Measurements from ENCODE around the gene TST.

Gene TST

GRCh38 chr22:37043209-37043827, 24.1 kb upstream of the TST start:
- Histone ChIP-seq H3K4me2 (ENCODE audit: low read length) (no peak overlapping the region), H3K27me3 (ENCODE audit: control insufficient read depth, insufficient read depth, low read length) (peaks cover 13% of the 10 kb centered on the region), H3K4me1 (ENCODE audit: control insufficient read depth, insufficient read depth, low read length) (peaks cover 5% of the 10 kb centered on the region), H3K9ac (ENCODE audit: low read depth, low read length) (no peak overlapping the region), H3K9me3 (replicated peaks; ENCODE audit: low read length) (no peaks in the 10 kb centered on the region), H3K36me3 (ENCODE audit: insufficient read depth, low read length) (no peaks in the 10 kb centered on the region), H3K4me3 (ENCODE audit: low read length) (no peak overlapping the region)

- peaks cover 3% of the 10 kb centered on the region for H3K4me1 ChIP-seq (ENCODE audit: control insufficient read depth, insufficient read depth, low read length)
- H3K4me2 ChIP-seq (ENCODE audit: low read length): no peak overlapping the region
- H3K4me3 ChIP-seq (ENCODE audit: low read length): no peak overlapping the region
- no peak overlapping the region for H3K9ac ChIP-seq (ENCODE audit: low read depth, low read length)
- no peaks in the 10 kb centered on the region for H3K36me3 ChIP-seq (ENCODE audit: insufficient read depth, low read length)
- H3K27me3 ChIP-seq (ENCODE audit: control insufficient read depth, insufficient read depth, low read length): peaks cover 35% of the 10 kb centered on the region
- H3K9me3 ChIP-seq (replicated peaks; ENCODE audit: low read length): no peaks in the 10 kb centered on the region
These were observed 20.2 kb upstream of the TST start for GRCh38 chr22:37039466-37039865.

GRCh38 chr22:37037669-37038068, 18.4 kb upstream of the TST start:
- no peaks in the 10 kb centered on the region for H3K9me3 ChIP-seq (replicated peaks; ENCODE audit: low read length)
- no peaks in the 10 kb centered on the region for H3K36me3 ChIP-seq (ENCODE audit: insufficient read depth, low read length)
- peaks cover 23% of the 10 kb centered on the region for H3K27me3 ChIP-seq (ENCODE audit: control insufficient read depth, insufficient read depth, low read length)
- H3K4me3 ChIP-seq (ENCODE audit: low read length): no peak overlapping the region
- H3K4me2 ChIP-seq (ENCODE audit: low read length): no peak overlapping the region
- no peak overlapping the region for H3K9ac ChIP-seq (ENCODE audit: low read depth, low read length)
- H3K4me1 ChIP-seq (ENCODE audit: control insufficient read depth, insufficient read depth, low read length): peaks cover 3% of the 10 kb centered on the region

GRCh38 chr22:37036655-37037377, 17.6 kb upstream of the TST start:
- H3K36me3 ChIP-seq (ENCODE audit: insufficient read depth, low read length): no peaks in the 10 kb centered on the region

GRCh38 chr22:37033605-37034430, 14.6 kb upstream of the TST start:
- Histone ChIP-seq H3K4me3 (ENCODE audit: low read length) (no peak overlapping the region), H3K4me2 (ENCODE audit: low read length) (no peak overlapping the region), H3K27me3 (ENCODE audit: control insufficient read depth, insufficient read depth, low read length) (peaks cover 23% of the 10 kb centered on the region), H3K4me1 (ENCODE audit: control insufficient read depth, insufficient read depth, low read length) (no peaks in the 10 kb centered on the region), H3K9ac (ENCODE audit: low read depth, low read length) (no peak overlapping the region), H3K36me3 (ENCODE audit: insufficient read depth, low read length) (peaks cover 16% of the 10 kb centered on the region), H3K9me3 (replicated peaks; ENCODE audit: low read length) (no peaks in the 10 kb centered on the region)

More at GRCh38 chr22:37036655-37037377, 17.6 kb upstream of the TST start:
- Histone ChIP-seq H3K4me3 (ENCODE audit: low read length) (no peak overlapping the region), H3K4me1 (ENCODE audit: control insufficient read depth, insufficient read depth, low read length) (peaks cover 3% of the 10 kb centered on the region), H3K9ac (ENCODE audit: low read depth, low read length) (no peak overlapping the region), H3K27me3 (ENCODE audit: control insufficient read depth, insufficient read depth, low read length) (peaks cover 23% of the 10 kb centered on the region), H3K9me3 (replicated peaks; ENCODE audit: low read length) (no peaks in the 10 kb centered on the region), H3K4me2 (ENCODE audit: low read length) (no peak overlapping the region)

GRCh38 chr22:37032535-37033460, 13.6 kb upstream of the TST start:
- H3K4me3 ChIP-seq (ENCODE audit: low read length): no peak overlapping the region
- no peak overlapping the region for H3K4me2 ChIP-seq (ENCODE audit: low read length)
- no peak overlapping the region for H3K9ac ChIP-seq (ENCODE audit: low read depth, low read length)
- H3K4me1 ChIP-seq (ENCODE audit: control insufficient read depth, insufficient read depth, low read length): no peaks in the 10 kb centered on the region
- H3K36me3 ChIP-seq (ENCODE audit: insufficient read depth, low read length): peaks cover 21% of the 10 kb centered on the region
- no peaks in the 10 kb centered on the region for H3K9me3 ChIP-seq (replicated peaks; ENCODE audit: low read length)
- peaks cover 22% of the 10 kb centered on the region for H3K27me3 ChIP-seq (ENCODE audit: control insufficient read depth, insufficient read depth, low read length)

- H3K27me3 ChIP-seq (ENCODE audit: control insufficient read depth, insufficient read depth, low read length): peaks cover 15% of the 10 kb centered on the region
- H3K9ac ChIP-seq (ENCODE audit: low read depth, low read length): no peak overlapping the region
- no peaks in the 10 kb centered on the region for H3K4me1 ChIP-seq (ENCODE audit: control insufficient read depth, insufficient read depth, low read length)
- peaks cover 27% of the 10 kb centered on the region for H3K36me3 ChIP-seq (ENCODE audit: insufficient read depth, low read length)
- H3K4me3 ChIP-seq (ENCODE audit: low read length): no peak overlapping the region
- no peak overlapping the region for H3K4me2 ChIP-seq (ENCODE audit: low read length)
- no peaks in the 10 kb centered on the region for H3K9me3 ChIP-seq (replicated peaks; ENCODE audit: low read length)
These were observed 12.9 kb upstream of the TST start for GRCh38 chr22:37032134-37032534.

GRCh38 chr22:37030560-37031281, 11.5 kb upstream of the TST start:
- peaks cover 37% of the 10 kb centered on the region for H3K36me3 ChIP-seq (ENCODE audit: insufficient read depth, low read length)
- peaks cover 5% of the 10 kb centered on the region for H3K27me3 ChIP-seq (ENCODE audit: control insufficient read depth, insufficient read depth, low read length)
- no peak overlapping the region for H3K4me3 ChIP-seq (ENCODE audit: low read length)
- no peak overlapping the region for H3K4me2 ChIP-seq (ENCODE audit: low read length)
- no peaks in the 10 kb centered on the region for H3K4me1 ChIP-seq (ENCODE audit: control insufficient read depth, insufficient read depth, low read length)
- H3K9ac ChIP-seq (ENCODE audit: low read depth, low read length): no peak overlapping the region
- no peaks in the 10 kb centered on the region for H3K9me3 ChIP-seq (replicated peaks; ENCODE audit: low read length)

- Histone ChIP-seq H3K9me3 (replicated peaks; ENCODE audit: low read length) (no peaks in the 10 kb centered on the region), H3K4me2 (ENCODE audit: low read length) (no peak overlapping the region), H3K36me3 (ENCODE audit: insufficient read depth, low read length) (peaks cover 48% of the 10 kb centered on the region), H3K9ac (ENCODE audit: low read depth, low read length) (no peak overlapping the region), H3K4me1 (ENCODE audit: control insufficient read depth, insufficient read depth, low read length) (no peaks in the 10 kb centered on the region), H3K27me3 (ENCODE audit: control insufficient read depth, insufficient read depth, low read length) (no peaks in the 10 kb centered on the region), H3K4me3 (ENCODE audit: low read length) (no peak overlapping the region)
These were observed 9.7 kb upstream of the TST start for GRCh38 chr22:37028692-37029674.

GRCh38 chr22:37027556-37027955, 8.3 kb upstream of the TST start:
- Histone ChIP-seq H3K27me3 (ENCODE audit: control insufficient read depth, insufficient read depth, low read length) (no peaks in the 10 kb centered on the region), H3K9me3 (replicated peaks; ENCODE audit: low read length) (no peaks in the 10 kb centered on the region), H3K9ac (ENCODE audit: low read depth, low read length) (no peak overlapping the region), H3K36me3 (ENCODE audit: insufficient read depth, low read length) (peaks cover 48% of the 10 kb centered on the region), H3K4me3 (ENCODE audit: low read length) (no peak overlapping the region), H3K4me2 (ENCODE audit: low read length) (no peak overlapping the region), H3K4me1 (ENCODE audit: control insufficient read depth, insufficient read depth, low read length) (no peaks in the 10 kb centered on the region)

Measured in skeletal muscle satellite cell (primary cell).